Sigmoid colon (tissue), 4 donors: ENCODE data around the gene LHX3.

Experiments
- CTCF ChIP-seq, 4 experiments: fragments of 450-650 bp in 3 of 4; fragments of 200-600 bp in 1 of 4; IDR thresholded peaks; one replicate each; pipeline ENCODE4 v1.5.1; 2016 to 2019; ENCODE audit warnings: antibody characterized with exemption in 4 of 4, mild to moderate bottlenecking in 3 of 4, moderate library complexity in 2 of 4
- EP300 ChIP-seq, 4 donors: sonication (generic); formaldehyde crosslinking; IDR thresholded peaks; one replicate each; pipeline ENCODE4 v1.6.1; 2017; ENCODE audit warnings: antibody characterized with exemption in 4 of 4

GRCh38 chr9:136192289-136193126, 12.4 kb downstream of the LHX3 start:
- TF ChIP-seq EP300 (IDR thresholded peaks at IDR 0.05) (no peak), CTCF (IDR thresholded peaks at IDR 0.05) (no peak)
